Regular cardiac myocyte (primary cell): Measurements from ENCODE around the gene ARID2. TPM values are rescaled to one million over a fixed set of nuclear protein-coding genes. Genes with fewer than 3 reads are reported as not detected.

Experiments used
- total RNA-seq: library from RNA; depleted of rRNA; stranded (reverse); fragments of >200 nt; gene quantifications from 2 replicates; pipeline ENCODE4 v1.2.3, GENCODE V29; 2014

The ARID2 gene
- total RNA-seq, result 13.2 and 14.8 TPM in 2 replicates

DNA sequence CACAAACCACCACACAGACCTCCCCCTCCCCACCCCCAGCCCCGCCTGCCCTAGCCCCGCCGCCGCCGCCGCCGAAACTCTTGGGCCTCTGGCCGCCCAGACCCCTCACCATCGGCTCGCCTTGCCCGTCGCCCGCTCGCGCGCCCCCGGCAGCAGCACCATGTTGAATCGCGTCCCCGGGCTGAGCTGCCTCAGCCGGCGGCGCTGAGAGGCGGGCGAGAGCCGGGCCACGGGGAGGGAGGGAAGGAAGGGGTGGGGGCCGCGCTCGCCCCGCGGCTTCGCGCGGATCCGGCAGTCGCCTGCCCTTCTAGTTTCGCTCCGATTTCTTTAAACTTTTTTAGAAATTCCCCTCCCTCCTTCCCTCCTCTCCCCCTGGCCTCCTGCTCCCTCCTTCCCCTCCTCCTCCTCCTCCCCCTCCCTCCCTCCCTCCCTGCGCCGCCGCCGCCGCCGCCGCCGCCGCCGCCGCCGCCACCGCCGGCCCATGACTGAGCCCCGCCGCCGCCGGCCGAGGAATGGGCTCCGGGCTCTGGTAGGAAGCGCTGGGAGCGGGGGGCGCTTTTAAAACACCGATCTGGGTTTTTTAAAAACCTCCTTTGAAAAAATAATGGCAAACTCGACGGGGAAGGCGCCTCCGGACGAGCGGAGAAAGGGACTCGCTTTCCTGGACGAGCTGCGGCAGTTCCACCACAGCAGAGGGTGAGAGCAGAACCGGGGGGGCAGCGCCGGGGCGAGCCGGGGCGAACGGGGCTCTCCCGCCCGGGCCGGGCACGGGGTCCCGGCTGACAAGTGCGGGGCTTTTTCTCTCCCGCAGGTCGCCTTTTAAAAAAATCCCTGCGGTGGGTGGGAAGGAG lies at the start of gene ARID2:
Gene ARID2, plus strand, starts transcription at position 474 of the 851 bp plus-strand sequence. Its CDS starts 131 bp downstream, at position 605.

